ENCODE data around the gene MCM9.

Gene MCM9

DNA sequence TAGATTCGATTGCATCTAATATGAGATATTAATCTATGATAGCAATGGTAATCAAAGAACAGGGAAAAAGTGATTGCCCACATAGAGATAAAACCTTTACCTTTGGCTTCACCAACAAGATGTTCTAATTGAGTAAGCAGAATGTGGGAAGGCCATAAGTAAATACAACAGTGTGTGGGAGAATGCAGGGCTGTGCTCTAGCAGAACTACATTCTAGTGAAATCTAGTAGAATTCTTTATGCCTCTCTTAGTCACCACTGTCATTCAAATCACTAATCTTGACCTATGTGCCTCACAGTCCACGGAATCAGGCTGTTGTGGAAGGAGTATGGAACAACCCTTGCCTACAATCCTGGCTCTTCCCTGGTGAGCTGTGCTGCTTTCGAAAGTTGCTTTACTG lies 30.4 kb upstream of the MCM9 start:
- H3K36me3 ChIP-seq = peaks cover 0 to 6% (median 0%) of the 10 kb centered on the region in 3 donors
- H3K27ac ChIP-seq = no peak overlapping the region
- H3K4me3 ChIP-seq = no peak overlapping the region
- DNase-seq = no peak
- intact Hi-C loops (cut with DNase I; ENCODE audit: low total_unique reads) = loop anchor here (2.0 kb wide), 1 partner anchor 143 kb away; no protein-coding TSS in a partner anchor
- H3K9me3 ChIP-seq = no peaks in the 10 kb centered on the region
- TF ChIP-seq, protein P1, sequence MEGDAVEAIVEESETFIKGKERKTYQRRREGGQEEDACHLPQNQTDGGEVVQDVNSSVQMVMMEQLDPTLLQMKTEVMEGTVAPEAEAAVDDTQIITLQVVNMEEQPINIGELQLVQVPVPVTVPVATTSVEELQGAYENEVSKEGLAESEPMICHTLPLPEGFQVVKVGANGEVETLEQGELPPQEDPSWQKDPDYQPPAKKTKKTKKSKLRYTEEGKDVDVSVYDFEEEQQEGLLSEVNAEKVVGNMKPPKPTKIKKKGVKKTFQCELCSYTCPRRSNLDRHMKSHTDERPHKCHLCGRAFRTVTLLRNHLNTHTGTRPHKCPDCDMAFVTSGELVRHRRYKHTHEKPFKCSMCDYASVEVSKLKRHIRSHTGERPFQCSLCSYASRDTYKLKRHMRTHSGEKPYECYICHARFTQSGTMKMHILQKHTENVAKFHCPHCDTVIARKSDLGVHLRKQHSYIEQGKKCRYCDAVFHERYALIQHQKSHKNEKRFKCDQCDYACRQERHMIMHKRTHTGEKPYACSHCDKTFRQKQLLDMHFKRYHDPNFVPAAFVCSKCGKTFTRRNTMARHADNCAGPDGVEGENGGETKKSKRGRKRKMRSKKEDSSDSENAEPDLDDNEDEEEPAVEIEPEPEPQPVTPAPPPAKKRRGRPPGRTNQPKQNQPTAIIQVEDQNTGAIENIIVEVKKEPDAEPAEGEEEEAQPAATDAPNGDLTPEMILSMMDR (IDR thresholded peaks at IDR 0.05) = no peak
- no peaks in the 10 kb centered on the region for H3K27me3 ChIP-seq
- no peaks in the 10 kb centered on the region for H3K4me1 ChIP-seq

DNA sequence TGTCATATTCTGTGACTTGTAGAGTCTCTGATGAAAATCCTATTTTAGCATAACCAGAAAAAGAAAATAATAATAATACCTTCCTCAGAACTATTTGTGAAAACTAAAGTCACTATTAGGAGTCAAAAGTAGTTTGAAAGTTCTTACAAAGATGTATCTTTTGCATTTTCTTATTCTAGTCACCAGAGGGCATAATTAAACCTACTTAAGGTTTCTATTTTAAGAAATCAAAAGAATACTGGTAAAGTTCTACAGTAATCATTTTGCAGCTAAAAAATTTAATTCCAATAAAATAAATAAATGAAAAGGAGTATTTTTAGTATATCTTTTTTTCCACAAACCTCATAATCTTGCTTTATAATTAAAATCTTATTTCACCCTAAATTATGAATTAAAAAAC lies 28.0 kb upstream of the MCM9 start:
- intact Hi-C loops (cut with DNase I; ENCODE audit: low total_unique reads) = no loop called here
- Histone ChIP-seq H3K27me3 (no peaks in the 10 kb centered on the region), H3K9me3 (no peaks in the 10 kb centered on the region), H3K4me3 (no peak overlapping the region), H3K27ac (no peak overlapping the region), H3K4me1 (no peaks in the 10 kb centered on the region), H3K36me3 (peaks cover 0 to 6% (median 0%) of the 10 kb centered on the region in 3 donors)
- no peak for DNase-seq
- TF ChIP-seq, protein P1 (IDR thresholded peaks at IDR 0.05) = peak in 1 of 2 experiments; percentile 19

DNA sequence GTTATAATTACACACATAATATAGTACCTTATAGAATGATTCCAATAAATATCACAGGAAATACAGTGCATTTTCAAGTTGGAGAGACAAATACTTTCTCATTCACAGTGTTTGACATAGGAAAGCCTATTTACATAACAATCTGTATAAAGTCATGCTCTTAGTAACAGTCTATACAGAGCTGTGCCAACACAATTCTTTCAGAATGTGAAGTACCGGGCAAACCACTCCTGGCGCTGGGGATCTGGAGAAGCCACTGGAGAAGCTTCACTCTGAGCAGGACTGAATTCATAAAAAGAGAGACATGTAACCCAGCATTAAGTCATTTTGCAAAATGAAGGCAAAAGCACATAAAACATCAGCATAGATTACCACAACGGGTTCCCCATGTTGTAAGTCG lies 24.9 kb upstream of the MCM9 start:
- Histone ChIP-seq H3K4me3 (no peak overlapping the region), H3K27me3 (no peaks in the 10 kb centered on the region), H3K27ac (no peak overlapping the region), H3K9me3 (no peaks in the 10 kb centered on the region), H3K36me3 (no peaks in the 10 kb centered on the region), H3K4me1 (no peaks in the 10 kb centered on the region)
- DNase-seq = no peak
- TF ChIP-seq, protein P1 (IDR thresholded peaks at IDR 0.05) = no peak
- intact Hi-C loops (cut with DNase I; ENCODE audit: low total_unique reads) = no loop called here

DNA sequence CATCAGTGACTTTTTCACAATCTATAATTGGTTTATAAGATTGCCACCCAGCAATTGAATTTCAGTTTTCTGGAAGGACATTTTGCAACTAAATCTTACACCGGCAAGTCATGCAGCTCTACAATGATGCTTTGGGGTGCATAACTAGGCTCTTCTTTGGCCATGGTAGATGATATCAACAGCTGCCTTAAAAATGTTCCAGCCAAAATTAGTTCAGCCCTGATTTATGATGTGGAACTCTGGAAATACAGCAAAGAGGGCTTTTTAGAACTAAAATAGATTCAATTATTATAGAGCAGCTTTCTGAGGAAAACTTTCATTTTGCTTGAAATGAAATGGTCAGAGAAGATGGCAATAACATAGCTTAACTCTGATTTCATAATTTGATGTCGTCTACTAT lies 18.4 kb upstream of the MCM9 start:
- intact Hi-C loops (cut with DNase I; ENCODE audit: low total_unique reads) = no loop called here
- no peaks in the 10 kb centered on the region for H3K36me3 ChIP-seq
- DNase-seq = no peak
- H3K27me3 ChIP-seq = no peaks in the 10 kb centered on the region
- H3K4me1 ChIP-seq = no peaks in the 10 kb centered on the region
- peaks cover 0 to 11% (median 0%) of the 10 kb centered on the region in 3 donors for H3K9me3 ChIP-seq
- TF ChIP-seq, protein P1 (IDR thresholded peaks at IDR 0.05) = no peak
- no peak overlapping the region for H3K27ac ChIP-seq
- H3K4me3 ChIP-seq = no peak overlapping the region

DNA sequence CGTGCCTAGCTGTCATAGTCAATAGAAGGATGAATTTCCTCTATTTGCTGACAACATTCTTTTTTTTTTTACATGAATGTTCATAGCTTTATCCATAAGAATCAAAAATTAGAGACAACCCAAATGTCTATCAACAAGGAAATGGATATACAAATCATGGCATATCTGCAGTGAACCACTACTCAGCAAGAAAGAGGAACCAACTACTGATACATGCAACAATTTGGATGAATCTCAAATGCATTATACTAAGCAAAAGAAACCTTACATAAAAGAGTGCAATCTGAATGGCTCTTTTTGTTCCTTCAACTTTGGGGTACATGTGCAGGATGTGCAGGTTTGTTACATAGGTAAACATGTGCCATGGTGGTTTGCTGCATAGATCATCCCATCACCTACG lies 17.7 kb upstream of the MCM9 start:
- TF ChIP-seq, protein P1 (IDR thresholded peaks at IDR 0.05) = no peak
- intact Hi-C loops (cut with DNase I; ENCODE audit: low total_unique reads) = no loop called here
- Histone ChIP-seq H3K9me3 (peaks cover 0 to 12% (median 5%) of the 10 kb centered on the region in 3 donors), H3K27me3 (no peaks in the 10 kb centered on the region), H3K4me1 (no peaks in the 10 kb centered on the region), H3K27ac (no peak overlapping the region), H3K36me3 (no peaks in the 10 kb centered on the region), H3K4me3 (no peak overlapping the region)
- no peak for DNase-seq

DNA sequence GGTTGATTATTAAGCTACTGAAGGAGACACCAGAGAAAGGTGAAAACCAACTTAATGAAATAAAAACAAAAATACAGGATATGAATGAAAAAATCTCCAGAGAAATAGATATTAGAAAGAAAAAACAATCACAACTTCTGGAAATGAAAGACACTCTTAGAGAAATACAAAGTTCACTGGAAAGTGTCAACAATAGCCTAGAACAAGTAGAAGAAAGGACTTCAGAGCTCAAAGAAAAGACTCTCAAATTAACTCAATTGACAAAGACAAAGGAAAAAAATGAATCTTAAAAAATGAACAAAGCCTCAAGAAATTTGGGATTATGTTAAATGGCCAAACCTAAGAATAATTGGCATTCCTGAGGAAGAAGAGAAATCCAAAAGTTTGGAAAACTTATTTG lies 10.3 kb upstream of the MCM9 start:
- DNase-seq = no peak
- Histone ChIP-seq H3K4me3 (no peak overlapping the region), H3K27ac (no peak overlapping the region), H3K27me3 (no peaks in the 10 kb centered on the region), H3K4me1 (no peaks in the 10 kb centered on the region), H3K9me3 (peaks cover 0 to 29% (median 9%) of the 10 kb centered on the region in 3 donors), H3K36me3 (no peaks in the 10 kb centered on the region)
- intact Hi-C loops (cut with DNase I; ENCODE audit: low total_unique reads) = no loop called here
- TF ChIP-seq, protein P1 (IDR thresholded peaks at IDR 0.05) = no peak
